Anterior cingulate cortex (tissue), 58 donors: ENCODE results near the gene ARHGAP33.
A peak's percentile ranks its signal among the peaks of the same experiment; 100 is the strongest.

Experiments
- DNase-seq, 58 donors: peaks; one replicate each; lab custom pipeline; 2025; lab: John Stamatoyannopoulos, UW

ARHGAP33 gene

GRCh38 chr19:35775298-35776101, at the start of gene ARHGAP33:
Gene ARHGAP33, plus strand, starts transcription at chr19:35775564. Its CDS starts 95 bp downstream, at chr19:35775659.
- DNase-seq = peak; percentile 53 to 99 (median 96)

- DNase-seq = no peak
These were observed 48.1 kb upstream of the ARHGAP33 start for GRCh38 chr19:35727053-35727955.

GRCh38 chr19:35727956-35728706, 47.2 kb upstream of the ARHGAP33 start:
- DNase-seq = no peak

- DNase-seq = no peak
These were observed 46.3 kb upstream of the ARHGAP33 start for GRCh38 chr19:35729021-35729420.

- no peak for DNase-seq
These were observed 45.6 kb upstream of the ARHGAP33 start for GRCh38 chr19:35729763-35730162.

GRCh38 chr19:35730326-35730725, 45.0 kb upstream of the ARHGAP33 start:
- DNase-seq = no peak

GRCh38 chr19:35731353-35731752, 44.0 kb upstream of the ARHGAP33 start:
- DNase-seq = no peak

- DNase-seq = no peak
These were observed 43.5 kb upstream of the ARHGAP33 start for GRCh38 chr19:35731779-35732405.

- DNase-seq = no peak
These were observed 42.7 kb upstream of the ARHGAP33 start for GRCh38 chr19:35732540-35733179.

- no peak for DNase-seq
These were observed 41.9 kb upstream of the ARHGAP33 start for GRCh38 chr19:35733180-35734125.

- no peak for DNase-seq
These were observed 41.1 kb upstream of the ARHGAP33 start for GRCh38 chr19:35734273-35734672.

- DNase-seq = no peak
These were observed 40.5 kb upstream of the ARHGAP33 start for GRCh38 chr19:35734889-35735288.

GRCh38 chr19:35736913-35737886, 38.2 kb upstream of the ARHGAP33 start:
- DNase-seq = no peak

- DNase-seq = no peak
These were observed 37.1 kb upstream of the ARHGAP33 start for GRCh38 chr19:35738021-35738886.

- no peak for DNase-seq
These were observed 36.5 kb upstream of the ARHGAP33 start for GRCh38 chr19:35738887-35739229.
